Choroid plexus epithelial cell (primary cell): ENCODE data around the gene TTC1.
A peak's percentile ranks its signal among the peaks of the same experiment; 100 is the strongest.

Source experiments
- DNase-seq: peaks from one replicate; pipeline ENCODE4 v3.0.0-alpha.2; 2010; ENCODE audit warnings: low read depth
- H3K4me3 ChIP-seq: 2 replicates; pipeline ENCODE4 v1.5.1; 2011; ENCODE audit warnings: low read depth, mild to moderate bottlenecking, control low read depth, low read length, moderate library complexity
- CTCF ChIP-seq: conservative IDR thresholded peaks from 2 replicates; pipeline ENCODE4 v1.5.1; 2011; ENCODE audit warnings: low read depth, mild to moderate bottlenecking, control low read depth, inconsistent platforms, low read length, moderate library complexity

TTC1 gene

GRCh38 chr5:159976921-159977320 is 32.0 kb upstream of the TTC1 start:
- TF ChIP-seq CTCF, result no peak
- DNase-seq, result no peak
- no peak overlapping the region for H3K4me3 ChIP-seq

- no peak overlapping the region for H3K4me3 ChIP-seq
- TF ChIP-seq CTCF, result no peak
- no peak for DNase-seq
Measured at GRCh38 chr5:159978358-159978757, 30.6 kb upstream of the TTC1 start.

- DNase-seq, result no peak
- TF ChIP-seq CTCF, result no peak
- H3K4me3 ChIP-seq, result no peak overlapping the region
Measured at GRCh38 chr5:159982421-159983173, 26.3 kb upstream of the TTC1 start.

GRCh38 chr5:159987031-159987674 is 21.8 kb upstream of the TTC1 start:
- peak overlapping the region; percentile 53 for H3K4me3 ChIP-seq
- peak; percentile 72 for DNase-seq
- peak; percentile 83 for TF ChIP-seq CTCF

GRCh38 chr5:159990506-159990905 is 18.4 kb upstream of the TTC1 start:
- TF ChIP-seq CTCF, result no peak
- peak; percentile 44 for DNase-seq
- H3K4me3 ChIP-seq, result no peak overlapping the region

GRCh38 chr5:159992566-159992965 is 16.4 kb upstream of the TTC1 start:
- no peak for DNase-seq
- TF ChIP-seq CTCF, result no peak

GRCh38 chr5:159993194-159993593 is 15.7 kb upstream of the TTC1 start:
- no peak for TF ChIP-seq CTCF
- no peak for DNase-seq
- no peak overlapping the region for H3K4me3 ChIP-seq

More at GRCh38 chr5:159992566-159992965, 16.4 kb upstream of the TTC1 start:
- no peak overlapping the region for H3K4me3 ChIP-seq
